ENCODE data around the gene CHST3.

- TF ChIP-seq CTCF (IDR thresholded peaks at IDR 0.05) (no peak), POLR2A (IDR thresholded peaks at IDR 0.05; ENCODE audit: low read depth) (no peak), POLR2AphosphoS5 (IDR thresholded peaks at IDR 0.05) (no peak), EP300 (IDR thresholded peaks at IDR 0.05) (no peak)
Observed at GRCh38 chr10:72007246-72007892, 43.2 kb downstream of the CHST3 start.
